SK-N-MC (cell line): ENCODE results near the gene SPESP1.

Source experiments
- EZH2 ChIP-seq: fragments of 200-600 bp; sonication (generic); IDR thresholded peaks from one replicate; pipeline ENCODE4 v1.6.1; 2017; ENCODE audit warnings: antibody characterized with exemption
- POLR2AphosphoS5 ChIP-seq: IDR thresholded peaks from 2 replicates; pipeline ENCODE4 v1.6.1; 2012; ENCODE audit warnings: mild to moderate bottlenecking, low read depth, low read length, borderline replicate concordance

DNA sequence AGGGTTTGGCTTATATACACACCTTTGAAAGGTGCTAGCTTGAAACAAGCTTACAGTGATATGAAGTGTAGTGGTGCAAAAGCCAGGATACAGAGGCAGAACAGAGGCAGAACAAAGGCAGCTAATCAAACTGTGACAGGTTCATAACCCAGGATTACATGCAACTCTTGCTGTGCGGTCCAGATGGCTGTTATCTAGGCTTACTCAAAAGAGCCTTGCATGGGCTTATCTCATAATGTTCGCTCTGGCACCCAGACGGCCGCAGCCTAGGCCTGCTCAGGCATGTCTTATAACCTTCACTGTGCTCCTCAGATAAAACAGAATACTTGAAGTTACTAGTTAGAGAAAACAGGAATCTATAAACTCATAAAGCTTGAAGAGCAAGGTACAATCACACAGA, 61.4 kb downstream of the SPESP1 start:
- TF ChIP-seq EZH2 (no peak), POLR2AphosphoS5 (no peak)
